ENCODE results near the gene LNX1. TPM values are rescaled to one million over a fixed set of nuclear protein-coding genes. Genes with fewer than 3 reads are reported as not detected.

LNX1 gene
- total and polyA plus RNA-seq, 2 of the 8 experiments (the other 6 are each of a cell fraction or from before 2014, with no cell fraction given) = 2.7 to 3.8 TPM

DNA sequence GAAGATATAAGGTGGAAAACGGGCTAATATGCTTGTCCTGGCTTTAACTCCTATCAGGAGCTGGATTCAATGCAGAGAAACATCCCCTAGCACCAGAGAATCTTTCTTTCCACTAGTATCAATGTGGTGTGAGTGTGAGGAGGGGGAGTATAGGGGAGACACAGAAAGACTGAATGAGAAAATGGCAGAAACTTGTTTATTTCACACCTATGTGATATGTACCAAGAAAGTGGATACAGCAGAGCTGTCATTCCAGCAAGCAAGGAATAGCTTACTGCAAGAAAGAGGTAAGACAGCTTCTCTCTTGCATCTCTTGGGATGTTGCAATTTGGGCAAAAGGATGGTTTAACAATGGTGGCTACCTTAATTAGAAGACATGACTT, 105.6 kb downstream of the LNX1 start:
- Histone ChIP-seq H2BK15ac (ENCODE audit: low read length) (no peak overlapping the region), H4K20me1 (replicated peaks in 1 of 2; ENCODE audit: control insufficient read depth in 1 of 2, insufficient read depth in 2 of 2, low read length in 2 of 2) (no peaks in the 10 kb centered on the region), H3K4ac (replicated peaks; ENCODE audit: insufficient read length, low read depth, low read length) (no peak overlapping the region), H3K9ac (replicated peaks in 1 of 4; ENCODE audit: extremely low read depth in 1 of 4, low read depth in 3 of 4, low read length in 3 of 4) (no peak overlapping the region), H4K5ac (ENCODE audit: insufficient read length, low read depth, low read length) (no peak overlapping the region), H2BK5ac (ENCODE audit: low read depth, low read length) (no peak overlapping the region), H4K8ac (ENCODE audit: extremely low read depth, insufficient read depth, low read length) (no peak overlapping the region), H2BK12ac (ENCODE audit: low read depth, low read length) (no peak overlapping the region), H4K91ac (replicated peaks; ENCODE audit: insufficient read length, low read length) (no peak overlapping the region), H3K23me2 (ENCODE audit: low read depth, low read length) (no peaks in the 10 kb centered on the region), H3K23ac (ENCODE audit: insufficient read length) (no peak overlapping the region), H2BK120ac (replicated peaks; ENCODE audit: low read depth, low read length) (no peak overlapping the region), H3K9me3 (ENCODE audit: insufficient read depth in 2 of 2, low read depth in 1 of 2, low read length in 1 of 2) (no peaks in the 10 kb centered on the region), H2BK20ac (ENCODE audit: low read length) (no peak overlapping the region), H3K14ac (ENCODE audit: insufficient read length) (no peak overlapping the region), H3K18ac (ENCODE audit: extremely low read depth, low read length) (no peak overlapping the region), H3K56ac (replicated peaks; ENCODE audit: insufficient read length, low read depth, low read length) (no peak overlapping the region), H3K4me3 (ENCODE audit: extremely low read depth in 1 of 4, insufficient read depth in 2 of 4, low read depth in 3 of 4, low read length in 4 of 4) (no peak overlapping the region), H2AK5ac (ENCODE audit: low read depth, low read length) (no peak overlapping the region), H3K36me3 (ENCODE audit: control insufficient read depth in 2 of 4, insufficient read depth in 4 of 4, low read length in 3 of 4) (no peaks in the 10 kb centered on the region), H3K4me1 (replicated peaks in 1 of 4; ENCODE audit: control insufficient read depth in 3 of 4, insufficient read depth in 4 of 4, low read length in 3 of 4) (peaks cover 0 to 3% (median 0%) of the 10 kb centered on the region in 4 experiments; a peak in 3 of 7 replicates), H2AFZ (ENCODE audit: low read length) (no peak overlapping the region), H3K27me3 (replicated peaks in 1 of 4; ENCODE audit: control insufficient read depth in 3 of 4, extremely low read depth in 1 of 4, insufficient read depth in 3 of 4, low read length in 3 of 4) (no peaks in the 10 kb centered on the region), H3K79me2 (ENCODE audit: control insufficient read depth in 1 of 2, insufficient read depth in 2 of 2, low read length in 2 of 2) (no peaks in the 10 kb centered on the region), H3K27ac (ENCODE audit: low read depth, low read length) (no peak overlapping the region), H3K4me2 (ENCODE audit: insufficient read depth in 1 of 2, low read depth in 2 of 2, low read length in 2 of 2) (no peak overlapping the region), H3K79me1 (ENCODE audit: low read depth, low read length) (no peaks in the 10 kb centered on the region)
- ChIA-PET POLR2A (ENCODE audit: partially characterized antibody) (interaction anchor here (1.3 kb wide), 1 partner anchor 10 kb away, joined by 3 read pairs; no protein-coding TSS in a partner anchor), CTCF (ENCODE audit: partially characterized antibody) (interaction anchor here (0.7 to 6.4 kb wide), 7 partner anchors 7 to 748 kb away, joined by 3 to 42 read pairs (median 3); no protein-coding TSS in a partner anchor)
- TF ChIP-seq BACH1 (IDR thresholded peaks at IDR 0.05; ENCODE audit: low read length) (no peak), TBP (IDR thresholded peaks at IDR 0.05; ENCODE audit: low read depth, low read length) (no peak), GABPA (IDR thresholded peaks at IDR 0.05; ENCODE audit: borderline replicate concordance, insufficient read depth, low read length) (no peak), HDAC2 (IDR thresholded peaks at IDR 0.05; ENCODE audit: borderline replicate concordance in 1 of 2, low read depth in 2 of 2, low read length in 2 of 2) (no peak), BRCA1 (IDR thresholded peaks at IDR 0.05; ENCODE audit: low read depth, low read length) (no peak)
- FAIRE-seq (no peak), DNase-seq (ENCODE audit: low read depth in 1 of 2, low spot score in 2 of 2) (no peak)
- WGBS, 2 experiments (ENCODE audit: extremely low coverage in 1 of 2, insufficient coverage in 1 of 2, insufficient read length in 1 of 2, insufficient replicate concordance in 2 of 2, low coverage in 1 of 2, low lambda C conversion rate in 2 of 2, missing lambda C conversion rate in 1 of 2) = 86% methylated on average over 1 of the region's 1 CpG; no CpG with 5 or more reads in 1 of the 2 experiments

Data from H1 (cell line).